ENCODE data around the gene FCHSD1. TPM values are rescaled to one million over a fixed set of nuclear protein-coding genes. Genes with fewer than 3 reads are reported as not detected.

FCHSD1 gene
- total RNA-seq, 2 donors from 2014 or later = 34.8 to 40.9 TPM

GRCh38 chr5:141677415-141677814 lies 26.2 kb upstream of the FCHSD1 start:
- H3K9me3 ChIP-seq = no peaks in the 10 kb centered on the region
- H3K27me3 ChIP-seq = no peaks in the 10 kb centered on the region
- intact Hi-C loops (cut with DNase I) = no loop called here
- no peak for DNase-seq
- no peaks in the 10 kb centered on the region for H3K36me3 ChIP-seq (replicated peaks in 1 of 2; ENCODE audit: insufficient read depth in 1 of 2, low read depth in 2 of 2)
- no peak overlapping the region for H3K4me3 ChIP-seq
- TF ChIP-seq POLR2A (IDR thresholded peaks at IDR 0.05) = no peak
- TF ChIP-seq, protein P1, sequence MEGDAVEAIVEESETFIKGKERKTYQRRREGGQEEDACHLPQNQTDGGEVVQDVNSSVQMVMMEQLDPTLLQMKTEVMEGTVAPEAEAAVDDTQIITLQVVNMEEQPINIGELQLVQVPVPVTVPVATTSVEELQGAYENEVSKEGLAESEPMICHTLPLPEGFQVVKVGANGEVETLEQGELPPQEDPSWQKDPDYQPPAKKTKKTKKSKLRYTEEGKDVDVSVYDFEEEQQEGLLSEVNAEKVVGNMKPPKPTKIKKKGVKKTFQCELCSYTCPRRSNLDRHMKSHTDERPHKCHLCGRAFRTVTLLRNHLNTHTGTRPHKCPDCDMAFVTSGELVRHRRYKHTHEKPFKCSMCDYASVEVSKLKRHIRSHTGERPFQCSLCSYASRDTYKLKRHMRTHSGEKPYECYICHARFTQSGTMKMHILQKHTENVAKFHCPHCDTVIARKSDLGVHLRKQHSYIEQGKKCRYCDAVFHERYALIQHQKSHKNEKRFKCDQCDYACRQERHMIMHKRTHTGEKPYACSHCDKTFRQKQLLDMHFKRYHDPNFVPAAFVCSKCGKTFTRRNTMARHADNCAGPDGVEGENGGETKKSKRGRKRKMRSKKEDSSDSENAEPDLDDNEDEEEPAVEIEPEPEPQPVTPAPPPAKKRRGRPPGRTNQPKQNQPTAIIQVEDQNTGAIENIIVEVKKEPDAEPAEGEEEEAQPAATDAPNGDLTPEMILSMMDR (IDR thresholded peaks at IDR 0.05) = no peak
- H3K4me1 ChIP-seq = peaks cover 10% of the 10 kb centered on the region
- no peak overlapping the region for H3K27ac ChIP-seq
- ATAC-seq = no peak

DNA sequence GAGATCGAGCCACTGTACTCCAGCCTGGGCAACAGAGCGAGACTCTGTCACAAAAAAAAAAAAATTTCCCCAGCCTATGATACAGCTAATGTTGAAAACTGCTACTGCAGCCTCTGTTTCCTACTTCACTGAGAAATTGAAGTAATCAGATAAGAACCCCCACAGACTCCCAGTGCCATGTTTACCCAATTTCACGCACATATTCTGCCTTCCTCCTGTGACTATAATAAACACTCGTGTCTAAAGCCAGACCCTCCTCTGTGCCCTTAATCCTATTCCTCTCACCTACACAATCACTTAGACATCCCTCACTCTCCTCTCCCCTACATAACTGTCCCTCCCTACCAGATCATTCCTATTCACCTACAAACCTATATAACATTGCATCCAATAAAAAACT lies 24.5 kb upstream of the FCHSD1 start:
- H3K27ac ChIP-seq = no peak overlapping the region
- no peaks in the 10 kb centered on the region for H3K9me3 ChIP-seq
- H3K36me3 ChIP-seq (replicated peaks in 1 of 2; ENCODE audit: insufficient read depth in 1 of 2, low read depth in 2 of 2) = no peaks in the 10 kb centered on the region
- no peak overlapping the region for H3K4me3 ChIP-seq
- H3K4me1 ChIP-seq = no peaks in the 10 kb centered on the region
- no peak for TF ChIP-seq POLR2A (IDR thresholded peaks at IDR 0.05)
- TF ChIP-seq, protein P1 (IDR thresholded peaks at IDR 0.05) = no peak
- H3K27me3 ChIP-seq = no peaks in the 10 kb centered on the region
- DNase-seq (no peak), ATAC-seq (no peak)
- intact Hi-C loops (cut with DNase I) = no loop called here
- 68 to 72% methylated on average over 4 of the region's 4 CpGs for WGBS, 2 donors

DNA sequence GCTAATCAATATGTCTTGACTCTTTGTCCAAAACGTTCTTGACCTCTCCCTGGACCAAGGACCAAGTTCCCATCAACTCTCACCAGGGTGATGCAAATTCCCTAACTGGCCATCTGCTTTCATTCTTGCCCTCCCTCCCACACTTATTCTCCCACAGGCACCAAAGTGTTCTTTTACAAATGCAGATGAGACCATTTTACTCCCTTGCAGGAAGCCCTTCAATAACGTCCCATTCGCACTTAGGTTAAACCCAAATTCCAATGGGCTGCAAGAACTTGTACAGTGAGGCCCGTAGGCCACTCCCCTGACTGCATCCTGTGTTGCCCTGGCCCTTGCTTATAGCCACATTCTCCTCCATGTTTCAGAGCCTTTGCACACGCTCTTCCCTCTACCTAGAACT lies 23.5 kb upstream of the FCHSD1 start:
- H3K27me3 ChIP-seq = no peaks in the 10 kb centered on the region
- 65 to 72% methylated on average over 5 of the region's 5 CpGs for WGBS, 2 donors
- no peaks in the 10 kb centered on the region for H3K4me1 ChIP-seq
- no peak overlapping the region for H3K4me3 ChIP-seq
- intact Hi-C loops (cut with DNase I) = no loop called here
- DNase-seq = no peak
- no peaks in the 10 kb centered on the region for H3K36me3 ChIP-seq (replicated peaks in 1 of 2; ENCODE audit: insufficient read depth in 1 of 2, low read depth in 2 of 2)
- no peak for ATAC-seq
- no peak for TF ChIP-seq POLR2A (IDR thresholded peaks at IDR 0.05)
- TF ChIP-seq, protein P1 (IDR thresholded peaks at IDR 0.05) = no peak
- H3K27ac ChIP-seq = no peak overlapping the region
- no peaks in the 10 kb centered on the region for H3K9me3 ChIP-seq

DNA sequence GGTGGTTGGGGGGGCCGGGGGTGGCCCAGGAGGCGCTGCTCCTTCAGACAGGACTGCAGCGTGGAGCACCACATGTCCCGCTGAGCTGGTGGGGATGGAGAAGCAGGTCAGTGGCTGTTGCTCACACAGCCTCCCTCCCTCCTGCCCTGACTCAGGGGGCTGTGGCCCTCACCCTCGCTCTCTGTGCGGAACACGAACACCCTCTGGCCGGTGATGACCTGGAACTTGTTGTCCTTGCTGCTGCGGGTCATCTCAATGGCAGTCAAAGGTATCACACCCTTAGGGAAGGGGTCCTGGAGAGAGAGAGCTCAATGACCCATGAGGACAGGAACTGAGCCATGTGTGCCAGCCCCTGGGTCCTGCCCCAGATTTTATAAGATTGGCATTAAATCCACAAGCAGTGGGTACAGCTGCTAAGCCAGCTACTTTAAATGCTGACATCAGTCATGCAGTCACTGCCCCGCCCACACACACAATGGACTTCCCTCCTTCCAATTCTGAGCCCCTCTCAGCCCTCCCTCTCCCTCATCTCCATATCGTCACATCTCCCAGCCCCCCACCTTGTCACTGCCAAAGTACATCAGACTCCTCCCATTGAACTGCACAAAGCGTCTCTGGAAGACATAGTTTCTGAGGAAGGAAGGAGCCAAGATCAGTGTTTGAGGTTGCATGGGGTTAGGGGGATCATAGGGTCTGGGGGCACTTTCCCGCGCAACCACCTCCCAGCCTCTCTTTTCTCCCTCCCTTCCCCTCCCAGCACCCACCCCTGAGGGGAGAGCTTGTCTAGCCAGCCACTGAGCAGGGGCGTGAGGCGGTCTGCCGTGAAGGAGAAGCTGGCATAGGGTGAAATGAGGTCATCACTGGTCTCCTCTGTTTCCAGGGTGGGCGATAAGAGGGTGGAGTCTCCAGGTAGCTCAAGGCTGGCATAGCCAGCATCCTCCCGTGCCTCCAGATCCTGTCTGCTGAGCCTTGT lies 21.9 kb upstream of the FCHSD1 start:
- H3K27me3 ChIP-seq = no peaks in the 10 kb centered on the region
- no peaks in the 10 kb centered on the region for H3K4me1 ChIP-seq
- H3K36me3 ChIP-seq (replicated peaks in 1 of 2; ENCODE audit: insufficient read depth in 1 of 2, low read depth in 2 of 2) = no peaks in the 10 kb centered on the region
- H3K9me3 ChIP-seq = no peaks in the 10 kb centered on the region
- no peak overlapping the region for H3K27ac ChIP-seq
- ATAC-seq (no peak), DNase-seq (no peak)
- TF ChIP-seq, protein P1 (IDR thresholded peaks at IDR 0.05) = no peak
- no peak for TF ChIP-seq POLR2A (IDR thresholded peaks at IDR 0.05)
- intact Hi-C loops (cut with DNase I) = no loop called here
- WGBS, 2 donors = 57 to 65% methylated on average over 8 to 12 of the region's 19 CpGs
- no peak overlapping the region for H3K4me3 ChIP-seq
